CD4-positive, alpha-beta memory T cell (primary cell): ENCODE results near the gene PDIA5. TPM values are rescaled to one million over a fixed set of nuclear protein-coding genes. Genes with fewer than 3 reads are reported as not detected.

Experiments used
- CTCF ChIA-PET: fragments of 350-600 bp; sonication (Branson Sonifier 250); formaldehyde crosslinking; loops from one replicate; lab custom pipeline; 2021; ENCODE audit warnings: inconsistent platforms; ENCODE audit not compliant: partially characterized antibody; lab: Charles Lee
- POLR2A ChIA-PET: fragments of 350-600 bp; sonication (Branson Sonifier 250); formaldehyde crosslinking; loops from one replicate; lab custom pipeline; 2021; ENCODE audit not compliant: partially characterized antibody; lab: Charles Lee
- DNase-seq, 5 donors: peaks; one replicate each; pipeline versions ENCODE4 v3.0.0 to v3.0.0-alpha.2; 2020 to 2022; ENCODE audit warnings: mixed read lengths in 1 of 5
- H3K27ac ChIP-seq: one replicate; pipeline ENCODE4 v1.7.0; 2013; ENCODE audit warnings: low read depth, low read length
- H3K27me3 ChIP-seq: 2 replicates; pipeline ENCODE4 v1.7.0; 2013; ENCODE audit warnings: mild to moderate bottlenecking, low read length, moderate library complexity; ENCODE audit not compliant: insufficient read depth
- H3K36me3 ChIP-seq: 2 replicates; pipeline ENCODE4 v1.7.0; 2013; ENCODE audit warnings: mild to moderate bottlenecking, low read length, moderate library complexity; ENCODE audit not compliant: insufficient read depth
- H3K4me1 ChIP-seq: 2 replicates; pipeline ENCODE4 v1.7.0; 2013; ENCODE audit warnings: mild to moderate bottlenecking, low read length, moderate library complexity; ENCODE audit not compliant: insufficient read depth
- H3K4me3 ChIP-seq, 2 donors: one replicate each; pipeline ENCODE4 v1.7.0; 2013; ENCODE audit warnings: low read length in 2 of 2, mild to moderate bottlenecking in 1 of 2
- H3K9me3 ChIP-seq, 2 donors: one replicate each; pipeline ENCODE4 v1.7.0; 2013; ENCODE audit warnings: low read length in 2 of 2, control low read depth in 1 of 2; ENCODE audit not compliant: control insufficient read depth in 1 of 2
- H3K27ac Mint-ChIP-seq, 7 donors: one replicate each; pipeline ENCODE4 v1.8.0; 2020 to 2021; ENCODE audit warnings: mixed read lengths in 7 of 7, mild to moderate bottlenecking in 6 of 7, inconsistent platforms in 3 of 7, moderate library complexity in 3 of 7
- H3K27me3 Mint-ChIP-seq, 2 donors: one replicate each; pipeline ENCODE4 v1.8.0; 2020 to 2021; ENCODE audit warnings: mixed read lengths in 2 of 2
- H3K36me3 Mint-ChIP-seq, 2 donors: one replicate each; pipeline ENCODE4 v1.8.0; 2020 to 2021; ENCODE audit warnings: mixed read lengths in 2 of 2, inconsistent platforms in 1 of 2, mild to moderate bottlenecking in 1 of 2
- H3K4me1 Mint-ChIP-seq, 4 donors: one replicate each; pipeline ENCODE4 v1.8.0; 2020 to 2021; ENCODE audit warnings: mixed read lengths in 4 of 4, mild to moderate bottlenecking in 1 of 4
- H3K4me3 Mint-ChIP-seq, 8 donors: one replicate each; pipeline ENCODE4 v1.8.0; 2020 to 2021; ENCODE audit warnings: mixed read lengths in 8 of 8, mild to moderate bottlenecking in 7 of 8, moderate library complexity in 6 of 8, inconsistent platforms in 3 of 8
- H3K9me3 Mint-ChIP-seq, 8 donors: one replicate each; pipeline ENCODE4 v1.8.0; 2020 to 2021; ENCODE audit warnings: mixed read lengths in 8 of 8, mild to moderate bottlenecking in 5 of 8, inconsistent platforms in 3 of 8, moderate library complexity in 1 of 8
- intact Hi-C: fragments of 100-400 bp; cut with micrococcal nuclease; formaldehyde crosslinking; loops from one replicate; pipeline ENCODE4 v1.15.1; 2023
- polyA plus RNA-seq, 2 donors: library from polyadenylated mRNA; unstranded; fragments of 300-500 nt; fragmentation: Illumina TruSeq; gene quantifications; one replicate each; pipeline ENCODE4 v1.2.3, GENCODE V29; 2021
- total RNA-seq, 2 experiments: library from RNA; stranded (reverse); gene quantifications; one replicate each; pipeline ENCODE4 v1.2.3, GENCODE V29; 2021

Gene PDIA5
- total and polyA plus RNA-seq, 4 experiments from 2014 or later: 3.0 to 7.0 (median 5.6) TPM

GRCh38 chr3:123076496-123077418 is 9.9 kb downstream of the PDIA5 start:
- H3K9me3 Mint-ChIP-seq: no peaks in the 10 kb centered on the region
- no peak overlapping the region for H3K27ac ChIP-seq
- intact Hi-C loops: no loop called here
- H3K4me3 ChIP-seq: no peak overlapping the region
- ChIA-PET POLR2A (no interaction called here), CTCF (no interaction called here)
- no peaks in the 10 kb centered on the region for H3K36me3 Mint-ChIP-seq
- H3K36me3 ChIP-seq: no peaks in the 10 kb centered on the region
- peaks cover 4 to 7% (median 5%) of the 10 kb centered on the region in 4 donors for H3K4me1 Mint-ChIP-seq
- H3K27ac Mint-ChIP-seq: no peak overlapping the region
- H3K4me3 Mint-ChIP-seq: no peak overlapping the region
- no peaks in the 10 kb centered on the region for H3K27me3 ChIP-seq
- H3K9me3 ChIP-seq: no peaks in the 10 kb centered on the region
- H3K4me1 ChIP-seq: no peaks in the 10 kb centered on the region
- no peaks in the 10 kb centered on the region for H3K27me3 Mint-ChIP-seq
- no peak for DNase-seq

GRCh38 chr3:123078101-123078500 is 11.3 kb downstream of the PDIA5 start:
- H3K4me1 ChIP-seq: no peaks in the 10 kb centered on the region
- H3K36me3 Mint-ChIP-seq: no peaks in the 10 kb centered on the region
- ChIA-PET CTCF (no interaction called here), POLR2A (no interaction called here)
- no peaks in the 10 kb centered on the region for H3K9me3 ChIP-seq
- H3K4me3 ChIP-seq: no peak overlapping the region
- intact Hi-C loops: no loop called here
- H3K27ac Mint-ChIP-seq: peak overlapping the region in 1 of 7 donors; percentile 71
- H3K4me3 Mint-ChIP-seq: no peak overlapping the region
- H3K27me3 ChIP-seq: no peaks in the 10 kb centered on the region
- H3K27me3 Mint-ChIP-seq: no peaks in the 10 kb centered on the region
- H3K36me3 ChIP-seq: no peaks in the 10 kb centered on the region
- no peaks in the 10 kb centered on the region for H3K9me3 Mint-ChIP-seq
- no peak overlapping the region for H3K27ac ChIP-seq
- H3K4me1 Mint-ChIP-seq: peaks cover 2 to 6% (median 4%) of the 10 kb centered on the region in 4 donors
- DNase-seq: no peak

GRCh38 chr3:123080864-123081562 is 14.2 kb downstream of the PDIA5 start:
- ChIA-PET CTCF (interaction anchor here (0.6 kb wide), 1 partner anchor 54 kb away, joined by 4 read pairs; the partner anchor contains the start of gene SEMA5B), POLR2A (no interaction called here)
- no peaks in the 10 kb centered on the region for H3K9me3 ChIP-seq
- Mint-ChIP-seq H3K9me3 (no peaks in the 10 kb centered on the region), H3K36me3 (no peaks in the 10 kb centered on the region), H3K4me3 (no peak overlapping the region), H3K27ac (no peak overlapping the region), H3K27me3 (no peaks in the 10 kb centered on the region), H3K4me1 (peaks cover 3 to 16% (median 13%) of the 10 kb centered on the region in 4 donors)
- no peaks in the 10 kb centered on the region for H3K36me3 ChIP-seq
- no peaks in the 10 kb centered on the region for H3K27me3 ChIP-seq
- intact Hi-C loops: no loop called here
- H3K4me3 ChIP-seq: no peak overlapping the region
- DNase-seq: no peak
- H3K4me1 ChIP-seq: no peaks in the 10 kb centered on the region
- no peak overlapping the region for H3K27ac ChIP-seq

- CTCF ChIA-PET: no interaction called here
- no peaks in the 10 kb centered on the region for H3K9me3 Mint-ChIP-seq
- Histone ChIP-seq H3K27me3 (no peaks in the 10 kb centered on the region), H3K4me1 (no peaks in the 10 kb centered on the region), H3K36me3 (no peaks in the 10 kb centered on the region), H3K9me3 (no peaks in the 10 kb centered on the region), H3K27ac (no peak overlapping the region), H3K4me3 (no peak overlapping the region)
- peak overlapping the region in 1 of 7 donors; percentile 2 for H3K27ac Mint-ChIP-seq
- DNase-seq: no peak
- H3K36me3 Mint-ChIP-seq: no peaks in the 10 kb centered on the region
- intact Hi-C loops: no loop called here
- no peaks in the 10 kb centered on the region for H3K27me3 Mint-ChIP-seq
- POLR2A ChIA-PET: no interaction called here
- peaks cover 3 to 16% (median 13%) of the 10 kb centered on the region in 4 donors for H3K4me1 Mint-ChIP-seq
- H3K4me3 Mint-ChIP-seq: no peak overlapping the region
Observed at GRCh38 chr3:123081718-123082369, 15.0 kb downstream of the PDIA5 start.

GRCh38 chr3:123082370-123083065 is 15.7 kb downstream of the PDIA5 start:
- no peaks in the 10 kb centered on the region for H3K27me3 ChIP-seq
- H3K27ac Mint-ChIP-seq: peak overlapping the region in 2 of 7 donors; percentile 5 to 27
- ChIA-PET POLR2A (no interaction called here), CTCF (no interaction called here)
- no peaks in the 10 kb centered on the region for H3K27me3 Mint-ChIP-seq
- intact Hi-C loops: no loop called here
- H3K4me1 ChIP-seq: no peaks in the 10 kb centered on the region
- no peak overlapping the region for H3K4me3 Mint-ChIP-seq
- no peaks in the 10 kb centered on the region for H3K36me3 ChIP-seq
- no peaks in the 10 kb centered on the region for H3K9me3 Mint-ChIP-seq
- peaks cover 3 to 16% (median 13%) of the 10 kb centered on the region in 4 donors for H3K4me1 Mint-ChIP-seq
- DNase-seq: no peak
- H3K9me3 ChIP-seq: no peaks in the 10 kb centered on the region
- H3K4me3 ChIP-seq: no peak overlapping the region
- no peak overlapping the region for H3K27ac ChIP-seq
- H3K36me3 Mint-ChIP-seq: no peaks in the 10 kb centered on the region

GRCh38 chr3:123083383-123084124 is 16.7 kb downstream of the PDIA5 start:
- Mint-ChIP-seq H3K27me3 (no peaks in the 10 kb centered on the region), H3K36me3 (no peaks in the 10 kb centered on the region), H3K4me1 (peaks cover 2 to 16% (median 13%) of the 10 kb centered on the region in 4 donors), H3K4me3 (no peak overlapping the region), H3K9me3 (no peaks in the 10 kb centered on the region), H3K27ac (peak overlapping the region in 2 of 7 donors; percentile 24 to 64)
- Histone ChIP-seq H3K4me1 (no peaks in the 10 kb centered on the region), H3K9me3 (no peaks in the 10 kb centered on the region), H3K27ac (no peak overlapping the region), H3K36me3 (no peaks in the 10 kb centered on the region), H3K27me3 (no peaks in the 10 kb centered on the region), H3K4me3 (no peak overlapping the region)
- CTCF ChIA-PET: no interaction called here
- no peak for DNase-seq
- POLR2A ChIA-PET: no interaction called here
- intact Hi-C loops: no loop called here
